DND-41 (cell line): ENCODE data around the gene DENND2D.
A peak's percentile ranks its signal among the peaks of the same experiment; 100 is the strongest.

Source experiments
- ATAC-seq: fragments of 200-7000 bp; cut with Tn5 transposase; 3 replicates; pipeline ENCODE4 v1.9.1; 2021; ENCODE audit warnings: low read depth; ENCODE audit not compliant: insufficient read depth
- DNase-seq: peaks from one replicate; pipeline ENCODE4 v3.0.0-alpha.2; 2020
- H2AFZ ChIP-seq: 2 replicates; pipeline ENCODE4 v1.6.0; 2012; ENCODE audit warnings: low read depth, low read length
- H3K27ac ChIP-seq: 2 replicates; pipeline ENCODE4 v1.5.1; 2012; ENCODE audit warnings: low read length, inconsistent platforms
- H3K27me3 ChIP-seq: fragments of 200-600 bp; sonication (generic); 2 replicates; pipeline ENCODE4 v1.6.0; 2012; ENCODE audit warnings: low read length, mild to moderate bottlenecking, inconsistent platforms; ENCODE audit not compliant: insufficient read depth, poor library complexity
- H3K36me3 ChIP-seq: 2 replicates; pipeline ENCODE4 v1.5.1; 2012; ENCODE audit warnings: low read length, inconsistent platforms; ENCODE audit not compliant: insufficient read depth
- H3K4me1 ChIP-seq: 2 replicates; pipeline ENCODE4 v1.5.1; 2012; ENCODE audit warnings: mild to moderate bottlenecking, low read length; ENCODE audit not compliant: insufficient read depth
- H3K4me2 ChIP-seq: 2 replicates; pipeline ENCODE4 v1.6.0; 2012; ENCODE audit warnings: mild to moderate bottlenecking, moderate library complexity, low read length, inconsistent platforms; ENCODE audit not compliant: insufficient read depth
- H3K4me3 ChIP-seq, 2 experiments: fragments of 200-600 bp in 1 of 2; shearing (Covaris generic) in 1 of 2; 2 replicates each; pipeline ENCODE4 v1.5.1; 2012 to 2016; ENCODE audit warnings: inconsistent platforms in 2 of 2, low read length in 2 of 2, mild to moderate bottlenecking in 2 of 2, low read depth in 1 of 2, moderate library complexity in 1 of 2
- H3K79me2 ChIP-seq: 2 replicates; pipeline ENCODE4 v1.6.0; 2012; ENCODE audit warnings: low read length, inconsistent platforms; ENCODE audit not compliant: insufficient read depth
- H3K9ac ChIP-seq: 2 replicates; pipeline ENCODE4 v1.6.0; 2012; ENCODE audit warnings: low read depth, mild to moderate bottlenecking, inconsistent platforms, low read length, moderate library complexity
- H3K9me3 ChIP-seq: 2 replicates; pipeline ENCODE4 v1.5.1; 2012; ENCODE audit warnings: low read length, moderate library complexity, mild to moderate bottlenecking, inconsistent platforms; ENCODE audit not compliant: insufficient read depth, severe bottlenecking
- H4K20me1 ChIP-seq: 2 replicates; pipeline ENCODE4 v1.6.0; 2012; ENCODE audit warnings: low read length; ENCODE audit not compliant: insufficient read depth
- EZH2 ChIP-seq: IDR thresholded peaks from 3 replicates; pipeline ENCODE4 v1.6.1; 2012; ENCODE audit warnings: borderline replicate concordance, low read depth, mild to moderate bottlenecking, moderate library complexity, low read length, inconsistent platforms; ENCODE audit not compliant: severe bottlenecking
- TF ChIP-seq, protein P1 (sequence below): IDR thresholded peaks from 2 replicates; pipeline ENCODE4 v1.5.1; 2012; ENCODE audit warnings: borderline replicate concordance, low read length, moderate library complexity, mild to moderate bottlenecking; ENCODE audit not compliant: poor library complexity, severe bottlenecking; ENCODE audit errors: extremely low read depth

Gene DENND2D

DNA sequence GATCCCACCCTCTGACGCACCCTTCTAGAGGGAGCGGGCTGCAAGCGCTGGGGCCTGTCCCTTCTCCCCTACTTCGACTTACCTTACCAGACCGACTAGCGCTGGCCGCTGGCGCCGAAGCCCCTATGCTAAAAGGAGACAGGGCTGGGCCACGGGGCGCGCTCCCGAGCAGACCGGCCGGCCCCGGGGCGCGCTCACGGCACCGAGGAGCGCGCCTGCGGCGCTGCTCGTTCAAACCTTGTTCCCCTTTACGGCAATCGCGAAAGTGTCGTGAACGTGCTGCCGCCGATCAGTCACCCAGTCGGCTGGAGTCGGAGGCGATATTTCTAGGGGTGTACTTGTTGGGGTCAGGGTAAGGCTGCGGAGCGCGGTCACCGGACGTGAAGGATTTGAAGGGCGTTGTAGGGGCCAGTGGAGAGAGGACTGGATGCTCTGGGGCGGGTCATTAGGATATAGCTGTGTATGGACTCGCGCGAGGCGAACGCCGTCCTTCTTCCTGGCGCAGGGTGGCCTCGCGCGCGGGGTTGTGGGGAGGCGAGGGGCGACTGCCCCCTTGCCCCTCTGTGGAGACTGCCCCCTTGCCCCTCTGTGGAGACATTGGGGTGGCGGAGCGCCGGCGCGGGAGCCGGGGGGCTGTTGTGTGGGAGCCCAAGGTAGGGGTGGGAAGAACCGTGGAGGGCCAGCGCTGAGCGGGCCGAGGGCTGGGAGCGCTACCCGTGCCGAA lies 60.3 kb downstream of the DENND2D start, which contains the start of the genes CEPT1 and DRAM2:
Gene CEPT1, plus strand, starts transcription at position 268 of the 724 bp plus-strand sequence. CDS start 7,492 bp downstream, outside the sequence.
Gene DRAM2, minus strand, starts transcription at position 138 of the 724 bp plus-strand sequence. CDS start 8,539 bp downstream, outside the sequence.
- Histone ChIP-seq H3K9me3 (no peaks in the 10 kb centered on the region), H3K79me2 (peaks cover 79% of the 10 kb centered on the region), H2AFZ (peak within 1 kb of the TSS; percentile 86), H3K4me1 (peaks cover 53% of the 10 kb centered on the region), H3K27ac (peak within 1 kb of the TSS; percentile 90), H3K36me3 (peaks cover 25% of the 10 kb centered on the region), H3K4me2 (peak within 1 kb of the TSS; percentile 88), H3K4me3 (peak within 1 kb of the TSS; percentile 89 to 90), H4K20me1 (peaks cover 16% of the 10 kb centered on the region; the same call in 1 of the 2 replicates), H3K27me3 (no peaks in the 10 kb centered on the region), H3K9ac (peak within 1 kb of the TSS; percentile 67)
- DNase-seq, result peak; percentile 95
- peak; percentile 53 for ATAC-seq
- TF ChIP-seq, protein P1, sequence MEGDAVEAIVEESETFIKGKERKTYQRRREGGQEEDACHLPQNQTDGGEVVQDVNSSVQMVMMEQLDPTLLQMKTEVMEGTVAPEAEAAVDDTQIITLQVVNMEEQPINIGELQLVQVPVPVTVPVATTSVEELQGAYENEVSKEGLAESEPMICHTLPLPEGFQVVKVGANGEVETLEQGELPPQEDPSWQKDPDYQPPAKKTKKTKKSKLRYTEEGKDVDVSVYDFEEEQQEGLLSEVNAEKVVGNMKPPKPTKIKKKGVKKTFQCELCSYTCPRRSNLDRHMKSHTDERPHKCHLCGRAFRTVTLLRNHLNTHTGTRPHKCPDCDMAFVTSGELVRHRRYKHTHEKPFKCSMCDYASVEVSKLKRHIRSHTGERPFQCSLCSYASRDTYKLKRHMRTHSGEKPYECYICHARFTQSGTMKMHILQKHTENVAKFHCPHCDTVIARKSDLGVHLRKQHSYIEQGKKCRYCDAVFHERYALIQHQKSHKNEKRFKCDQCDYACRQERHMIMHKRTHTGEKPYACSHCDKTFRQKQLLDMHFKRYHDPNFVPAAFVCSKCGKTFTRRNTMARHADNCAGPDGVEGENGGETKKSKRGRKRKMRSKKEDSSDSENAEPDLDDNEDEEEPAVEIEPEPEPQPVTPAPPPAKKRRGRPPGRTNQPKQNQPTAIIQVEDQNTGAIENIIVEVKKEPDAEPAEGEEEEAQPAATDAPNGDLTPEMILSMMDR, result no peak
- TF ChIP-seq EZH2, result no peak

GRCh38 chr1:111139324-111139955 lies 61.0 kb downstream of the DENND2D start:
- ATAC-seq, result peak; percentile 84
- H3K4me2 ChIP-seq, result peak overlapping the region; percentile 88
- DNase-seq, result peak; percentile 87
- peaks cover 72% of the 10 kb centered on the region for H3K79me2 ChIP-seq
- H3K4me1 ChIP-seq, result peaks cover 52% of the 10 kb centered on the region
- no peaks in the 10 kb centered on the region for H3K27me3 ChIP-seq
- H3K9ac ChIP-seq, result peak overlapping the region; percentile 67
- peak overlapping the region; percentile 89 to 90; a peak in 3 of 4 replicates for H3K4me3 ChIP-seq
- peak overlapping the region; percentile 86 for H2AFZ ChIP-seq
- peak overlapping the region; percentile 90 for H3K27ac ChIP-seq
- TF ChIP-seq EZH2, result no peak
- TF ChIP-seq, protein P1, result no peak
- no peaks in the 10 kb centered on the region for H3K9me3 ChIP-seq
- H3K36me3 ChIP-seq, result peaks cover 29% of the 10 kb centered on the region
- H4K20me1 ChIP-seq, result peaks cover 16% of the 10 kb centered on the region; the same call in 1 of the 2 replicates
